HEK293T (cell line): ENCODE measurements around the gene TNK1.

Experiments used
- FOXA1 ChIP-seq: fragments of 450-650 bp; IDR thresholded peaks from 2 replicates; pipeline ENCODE4 v1.6.1; 2016; ENCODE audit warnings: mild to moderate bottlenecking
- FOXK2 ChIP-seq: fragments of 450-650 bp; IDR thresholded peaks from 2 replicates; pipeline ENCODE4 v1.6.1; 2016; ENCODE audit warnings: mild to moderate bottlenecking
- FOXM1 ChIP-seq: fragments of 450-650 bp; IDR thresholded peaks from 2 replicates; pipeline ENCODE4 v1.6.1; 2017; ENCODE audit warnings: mild to moderate bottlenecking, borderline replicate concordance
- L3MBTL2 ChIP-seq: fragments of 450-650 bp; conservative IDR thresholded peaks from 2 replicates; pipeline ENCODE4 v1.6.1; 2016; ENCODE audit warnings: mild to moderate bottlenecking
- SP1 ChIP-seq: fragments of 450-650 bp; IDR thresholded peaks from 2 replicates; pipeline ENCODE4 v1.6.1; 2017
- SUZ12 ChIP-seq: fragments of 450-650 bp; IDR thresholded peaks from 2 replicates; pipeline ENCODE4 v1.6.1; 2016; ENCODE audit warnings: mild to moderate bottlenecking
- TARDBP ChIP-seq: fragments of 450-650 bp; IDR thresholded peaks from 2 replicates; pipeline ENCODE4 v1.6.1; 2016
- TF ChIP-seq, protein P1 (sequence below): fragments of 450-650 bp; IDR thresholded peaks from 2 replicates; pipeline ENCODE4 v1.6.1; 2016

- TF ChIP-seq FOXK2: no peak
- no peak for TF ChIP-seq SP1
- no peak for TF ChIP-seq L3MBTL2
- TF ChIP-seq SUZ12: no peak
- no peak for TF ChIP-seq FOXM1
- no peak for TF ChIP-seq FOXA1
- no peak for TF ChIP-seq TARDBP
- TF ChIP-seq, protein P1, sequence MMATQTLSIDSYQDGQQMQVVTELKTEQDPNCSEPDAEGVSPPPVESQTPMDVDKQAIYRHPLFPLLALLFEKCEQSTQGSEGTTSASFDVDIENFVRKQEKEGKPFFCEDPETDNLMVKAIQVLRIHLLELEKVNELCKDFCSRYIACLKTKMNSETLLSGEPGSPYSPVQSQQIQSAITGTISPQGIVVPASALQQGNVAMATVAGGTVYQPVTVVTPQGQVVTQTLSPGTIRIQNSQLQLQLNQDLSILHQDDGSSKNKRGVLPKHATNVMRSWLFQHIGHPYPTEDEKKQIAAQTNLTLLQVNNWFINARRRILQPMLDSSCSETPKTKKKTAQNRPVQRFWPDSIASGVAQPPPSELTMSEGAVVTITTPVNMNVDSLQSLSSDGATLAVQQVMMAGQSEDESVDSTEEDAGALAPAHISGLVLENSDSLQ: no peak
These were observed 44.9 kb downstream of the TNK1 start for GRCh38 chr17:7425756-7426155.
